NCI-H128 (cell line): ENCODE data around the gene ARHGAP10.

Experiments used
- DNase-seq: peaks from one replicate; lab custom pipeline; 2025; ENCODE audit not compliant: unreplicated experiment; lab: John Stamatoyannopoulos, UW

The ARHGAP10 gene

DNA sequence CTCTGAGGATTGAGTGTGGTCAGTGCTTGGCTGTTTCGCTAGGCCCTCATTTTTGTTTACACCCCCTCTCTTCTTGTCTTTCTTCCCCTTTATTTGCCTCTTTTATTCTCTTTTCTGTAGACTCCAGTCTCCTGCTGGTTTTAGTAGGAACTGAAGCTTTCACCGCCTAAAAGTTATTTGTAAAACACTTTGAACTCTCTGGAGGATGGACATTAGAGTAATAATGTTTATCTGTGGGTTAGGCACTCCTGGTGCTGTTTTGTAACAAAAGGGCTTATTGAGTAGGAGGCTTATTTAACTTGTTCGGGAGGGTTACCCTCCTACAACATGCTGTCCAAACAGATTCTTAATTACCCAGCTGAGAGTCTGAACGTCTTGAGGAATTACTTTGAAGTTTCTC lies 1.6 kb upstream of the ARHGAP10 start:
- DNase-seq, result no peak

DNA sequence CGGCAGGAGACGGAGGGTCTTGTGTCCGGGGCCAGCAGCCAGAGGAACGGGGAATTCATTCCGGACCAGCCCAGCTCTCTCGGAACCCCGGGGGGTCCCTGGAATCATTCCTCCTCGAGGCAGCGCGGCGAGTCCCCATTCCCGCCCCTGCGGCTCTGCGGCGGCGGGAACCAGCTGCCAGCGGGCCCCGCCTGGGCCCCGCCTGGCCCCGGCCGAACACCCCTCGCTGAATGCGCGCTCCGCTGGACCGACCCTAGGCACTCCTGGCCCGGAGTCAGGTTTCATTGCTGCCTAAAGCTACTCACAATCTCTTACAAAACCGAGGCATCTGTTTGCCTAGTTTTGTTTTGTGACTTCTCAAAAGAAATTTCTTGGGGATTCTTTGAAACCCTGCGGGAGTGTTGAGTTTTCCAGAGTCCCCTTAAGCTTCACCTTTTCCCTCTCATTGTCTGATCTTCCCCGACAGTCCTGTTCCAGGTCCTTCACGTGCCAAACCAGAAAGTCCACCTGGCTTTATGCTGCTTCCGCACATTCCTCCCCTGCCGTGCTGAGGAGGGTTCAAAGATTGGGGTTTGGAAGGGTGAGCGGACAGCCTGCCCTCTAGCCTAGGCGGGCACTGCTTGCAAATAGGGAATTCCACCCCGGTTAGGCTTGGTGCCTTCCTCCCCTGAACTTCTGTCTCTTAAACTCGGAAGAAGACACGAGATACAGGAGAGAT lies 789 bp downstream of the ARHGAP10 start:
- DNase-seq, result no peak

DNA sequence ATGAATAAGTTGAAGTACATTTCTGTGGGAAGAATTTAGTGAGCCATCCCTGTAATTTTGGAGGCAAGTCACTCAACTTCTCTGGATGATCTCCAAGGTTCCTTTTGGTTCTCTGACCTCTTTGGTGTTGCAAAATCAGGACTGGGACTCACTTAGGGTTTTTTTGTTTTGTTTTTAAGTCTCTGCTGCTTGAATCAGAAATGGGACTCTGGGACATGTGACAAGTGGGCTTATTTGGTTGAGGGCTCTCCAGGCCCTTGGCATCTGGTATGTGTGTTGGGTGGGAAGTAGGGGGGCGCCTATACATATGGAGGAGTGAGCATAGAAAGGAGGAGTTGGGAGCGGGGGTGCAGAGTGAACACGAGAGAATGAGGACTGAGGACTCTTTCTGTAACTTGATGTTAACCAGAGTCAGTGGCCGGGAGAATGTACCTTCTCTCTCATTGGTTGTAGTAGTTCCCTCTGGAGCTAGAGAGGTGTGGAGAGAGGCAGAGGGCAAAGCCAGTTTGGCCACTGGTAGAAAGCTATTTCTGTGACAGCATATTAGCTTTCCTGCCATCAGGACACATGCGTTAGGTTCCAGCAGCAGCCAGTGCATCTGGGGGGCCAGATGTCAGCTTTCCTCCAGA lies 1.9 kb downstream of the ARHGAP10 start:
- DNase-seq, result no peak

DNA sequence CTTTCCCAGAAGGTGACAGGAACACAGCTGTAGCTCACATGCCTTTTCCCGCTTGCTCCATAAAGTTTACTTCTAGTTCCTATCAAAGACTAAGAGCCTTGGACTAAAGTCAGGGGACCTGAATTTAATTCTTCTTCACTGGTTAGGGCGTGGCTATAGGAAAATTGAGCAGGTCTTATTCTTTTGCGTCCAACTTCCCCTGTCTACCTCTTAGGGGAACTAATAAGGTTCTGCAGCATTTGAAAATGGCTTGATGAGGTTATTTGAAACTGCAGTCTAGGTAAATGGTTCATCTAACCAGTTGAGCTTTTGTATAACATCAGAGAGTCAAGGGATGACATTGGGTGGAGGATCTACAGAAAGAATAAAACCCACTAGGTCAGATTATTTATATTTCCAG lies 2.6 kb downstream of the ARHGAP10 start:
- DNase-seq, result no peak

DNA sequence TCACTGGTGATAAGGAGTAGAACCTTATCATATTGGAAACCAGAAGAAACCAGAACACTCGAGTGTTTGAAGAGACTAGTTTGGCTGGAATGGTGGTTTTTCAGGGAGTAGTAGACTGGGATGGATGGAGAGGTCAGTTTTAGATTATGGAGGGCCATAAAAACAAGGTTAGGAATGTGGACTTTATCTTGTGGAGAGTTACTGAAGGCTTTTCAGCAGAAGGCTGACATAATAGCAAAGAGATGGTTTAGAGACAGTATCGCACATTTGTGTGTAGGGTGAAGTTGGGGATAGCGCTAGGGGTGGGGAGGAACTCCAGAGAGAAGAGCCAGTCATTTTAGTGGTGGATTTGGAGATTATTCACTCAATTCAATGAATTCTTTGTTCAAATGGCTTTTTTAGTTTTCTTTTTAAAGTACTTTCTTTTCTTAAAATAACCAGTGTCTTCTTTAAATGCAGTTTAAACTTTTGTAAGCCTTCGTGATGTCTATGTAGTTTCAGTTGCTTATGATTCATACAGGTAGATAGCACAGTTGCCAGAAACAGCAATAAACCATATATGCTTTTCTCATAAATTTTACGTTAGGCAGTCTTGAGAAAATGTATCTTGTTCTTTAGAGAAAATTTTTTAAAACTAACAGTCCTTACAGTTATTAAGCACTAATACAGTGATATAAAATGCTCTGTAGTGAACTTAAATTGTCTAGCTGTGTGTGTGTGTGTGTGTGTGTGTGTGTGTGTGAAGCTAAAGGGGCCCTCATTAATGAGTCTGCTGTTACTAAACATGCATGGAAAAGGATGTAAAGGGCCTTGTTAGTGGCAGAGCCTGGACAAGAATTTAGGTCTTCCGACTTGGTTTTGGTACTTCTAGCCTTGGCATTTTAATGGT lies 3.8 kb downstream of the ARHGAP10 start:
- no peak for DNase-seq

DNA sequence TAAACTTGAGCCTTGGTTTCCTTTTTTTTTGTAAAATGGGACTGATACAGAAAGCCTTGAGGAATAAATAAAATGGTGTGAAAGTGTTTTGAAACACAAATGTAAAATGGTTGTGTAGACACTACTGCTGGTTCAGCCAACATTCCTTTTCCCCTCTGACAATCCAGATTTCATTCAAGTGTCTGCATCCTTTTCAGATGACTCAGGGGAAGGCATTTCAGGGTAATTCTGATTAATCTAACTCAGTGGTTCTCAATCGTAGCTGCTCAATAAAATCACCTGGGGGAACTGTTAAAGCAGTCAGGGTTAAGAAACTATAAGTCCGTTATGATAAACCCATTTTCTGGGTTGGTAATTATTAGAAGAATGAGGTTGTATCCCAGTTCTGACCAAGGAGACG lies 4.6 kb downstream of the ARHGAP10 start:
- no peak for DNase-seq

DNA sequence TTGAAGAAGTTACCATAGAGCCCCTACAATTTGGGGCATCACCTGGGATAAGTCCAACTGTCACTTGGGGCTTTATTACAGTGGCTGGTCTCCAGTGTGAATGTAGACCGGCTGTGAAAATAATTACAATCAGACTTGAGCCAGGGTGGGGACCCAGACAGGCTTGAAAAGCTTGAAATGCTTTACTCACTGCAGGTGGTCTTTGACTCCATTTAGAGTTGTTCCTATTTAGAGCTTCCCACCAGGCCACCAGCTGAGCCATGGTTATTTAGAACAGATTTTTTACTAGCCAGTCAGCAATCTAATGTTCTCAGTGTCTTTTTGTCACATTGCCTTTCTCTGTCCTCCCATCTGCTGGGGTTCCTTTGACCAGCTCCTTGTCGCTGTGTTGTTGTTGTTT lies 5.7 kb downstream of the ARHGAP10 start:
- no peak for DNase-seq

DNA sequence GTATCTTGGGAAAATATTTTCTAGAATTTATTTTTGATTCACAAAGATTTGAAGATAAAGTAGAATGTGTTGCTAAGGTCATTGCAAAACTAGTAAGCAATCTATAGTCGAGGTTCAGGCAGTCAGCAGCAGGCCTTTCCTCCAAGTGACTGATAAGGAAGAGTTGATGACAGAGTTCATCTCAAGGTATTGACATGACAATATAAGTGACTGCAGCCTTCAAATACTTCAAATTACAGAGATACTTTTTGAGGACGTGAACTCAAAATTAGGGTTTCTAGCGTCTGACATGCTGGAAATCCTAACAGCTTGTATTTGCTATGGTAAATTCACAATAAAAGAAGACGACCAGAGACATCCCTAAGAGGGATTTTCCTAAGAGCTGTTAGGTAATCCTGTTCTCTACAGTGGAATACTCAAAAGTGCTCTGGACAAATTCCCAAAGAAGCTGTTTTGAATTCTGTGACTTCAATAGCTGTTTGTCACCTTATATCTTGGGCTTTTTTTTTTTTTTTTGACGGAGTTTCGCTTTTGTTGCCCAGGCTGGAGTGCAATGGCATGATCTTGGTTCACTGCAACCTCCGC lies 7.4 kb downstream of the ARHGAP10 start:
- DNase-seq, result no peak

DNA sequence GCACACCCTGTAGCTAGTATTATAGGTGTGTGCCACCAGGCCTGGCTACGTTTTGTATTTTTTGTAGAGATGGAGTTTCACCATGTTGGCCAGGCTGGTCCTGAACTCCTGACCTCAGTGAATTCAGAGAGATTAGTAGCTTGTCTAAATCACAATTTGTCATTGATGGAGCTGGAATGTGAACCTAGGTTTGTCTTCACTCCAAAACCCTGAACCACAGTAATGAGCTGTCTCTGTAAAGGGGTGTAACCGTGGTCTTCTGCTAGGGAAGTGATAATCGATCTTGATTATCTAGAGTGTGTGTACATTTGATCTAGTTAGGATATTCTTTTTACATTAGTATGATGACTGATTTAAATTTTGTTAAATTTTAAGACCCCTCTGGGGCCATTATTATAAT lies 8.3 kb downstream of the ARHGAP10 start:
- no peak for DNase-seq

DNA sequence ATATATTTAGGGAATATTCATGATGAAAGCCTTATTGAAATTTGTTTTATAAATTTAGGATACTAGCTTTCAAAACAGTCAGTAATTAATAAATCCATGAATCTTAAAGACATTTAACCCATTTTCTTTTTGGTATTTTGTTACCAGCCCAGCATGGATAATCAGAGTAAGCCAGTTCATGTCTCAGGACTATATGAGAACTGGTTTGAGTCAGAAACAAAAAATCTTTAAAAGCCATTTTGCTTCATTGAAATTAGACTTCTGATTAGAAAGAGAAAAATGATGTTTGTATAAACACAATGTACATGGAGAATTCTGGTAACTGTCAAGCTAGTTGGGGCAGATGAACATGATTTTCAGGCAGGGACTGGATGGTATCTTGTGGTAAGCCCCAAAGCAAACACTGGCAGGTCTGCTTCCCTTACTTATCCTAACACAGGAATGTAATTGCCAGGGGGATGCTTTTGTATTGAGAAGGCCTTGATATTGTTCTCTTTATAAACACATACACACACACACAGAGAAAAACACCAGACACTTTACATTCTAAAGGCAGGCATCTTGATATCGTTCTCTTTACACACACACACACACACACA lies 9.4 kb downstream of the ARHGAP10 start:
- DNase-seq, result no peak

DNA sequence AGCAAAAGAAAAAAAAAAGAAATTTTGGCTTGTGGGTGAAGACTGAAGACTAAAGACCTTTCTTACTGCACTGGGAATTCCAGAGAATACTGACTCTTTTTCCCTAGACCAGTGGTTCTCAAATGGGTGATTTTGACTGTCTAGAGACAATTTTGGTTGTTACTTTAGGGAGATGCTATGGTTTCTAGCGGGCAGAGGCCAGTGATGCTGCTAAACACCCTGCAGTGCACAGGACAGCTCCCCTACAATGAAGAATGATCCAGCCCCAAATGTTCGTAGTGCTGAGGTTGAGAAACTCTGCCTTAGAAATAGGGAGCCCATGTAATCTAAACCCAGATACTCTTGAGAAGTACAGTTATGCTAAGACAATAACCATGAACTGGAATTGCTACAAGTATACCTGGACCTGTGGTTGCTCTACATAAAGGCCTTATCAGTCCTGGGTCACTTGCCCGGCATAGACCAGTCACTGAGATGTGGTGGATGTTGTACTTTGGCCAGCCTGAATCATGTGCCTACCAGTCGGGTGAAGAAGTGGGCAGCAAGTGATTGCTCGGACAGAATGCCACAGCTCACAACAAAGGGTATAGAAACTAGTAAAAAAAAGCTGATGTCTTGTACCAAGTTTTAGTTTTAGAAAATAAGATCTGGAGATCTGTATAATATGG lies 16.0 kb downstream of the ARHGAP10 start:
- DNase-seq, result no peak

DNA sequence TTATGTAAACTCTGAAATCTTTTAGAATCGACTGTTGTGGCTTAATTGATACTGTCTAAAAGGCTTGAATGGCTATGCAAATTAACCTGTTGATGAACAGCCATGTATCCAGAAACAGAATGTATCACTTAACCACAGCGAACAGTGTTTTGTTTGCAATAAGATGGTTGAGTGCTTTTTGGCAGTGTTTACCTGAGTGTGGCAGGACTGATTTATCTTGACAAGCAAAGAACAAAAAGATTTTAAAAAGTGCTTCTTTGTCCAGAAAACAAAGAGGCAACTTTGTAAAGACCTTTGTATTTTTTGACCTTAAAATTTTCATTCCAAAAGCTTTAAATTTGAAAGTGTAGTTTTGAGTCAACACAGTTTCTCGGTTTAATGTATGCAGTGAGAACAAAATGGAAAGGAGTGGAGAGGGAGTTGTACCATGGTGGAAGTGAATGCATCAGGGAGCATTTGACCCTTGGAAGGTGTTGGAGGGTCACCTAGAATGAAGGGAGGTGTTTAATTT lies 18.0 kb downstream of the ARHGAP10 start:
- DNase-seq, result no peak

DNA sequence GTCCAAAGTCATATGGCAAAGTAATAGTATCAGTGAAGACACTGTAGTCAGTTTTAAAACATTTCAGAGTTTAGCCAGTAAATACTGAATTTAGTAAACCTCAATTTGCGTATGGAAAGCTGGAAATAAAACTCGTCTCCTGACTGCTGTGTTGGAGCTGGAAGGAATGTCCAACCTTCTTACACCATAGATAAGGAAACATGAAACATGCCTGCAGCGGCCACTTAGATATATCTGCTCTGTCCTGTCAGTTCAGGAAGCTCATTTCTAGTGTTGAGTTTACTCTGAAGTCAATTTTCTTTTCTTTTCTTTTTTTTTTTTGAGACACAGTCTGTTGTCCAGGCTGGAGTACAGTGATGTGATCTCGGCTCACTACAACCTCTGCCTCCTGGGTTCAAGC lies 21.2 kb downstream of the ARHGAP10 start:
- no peak for DNase-seq

DNA sequence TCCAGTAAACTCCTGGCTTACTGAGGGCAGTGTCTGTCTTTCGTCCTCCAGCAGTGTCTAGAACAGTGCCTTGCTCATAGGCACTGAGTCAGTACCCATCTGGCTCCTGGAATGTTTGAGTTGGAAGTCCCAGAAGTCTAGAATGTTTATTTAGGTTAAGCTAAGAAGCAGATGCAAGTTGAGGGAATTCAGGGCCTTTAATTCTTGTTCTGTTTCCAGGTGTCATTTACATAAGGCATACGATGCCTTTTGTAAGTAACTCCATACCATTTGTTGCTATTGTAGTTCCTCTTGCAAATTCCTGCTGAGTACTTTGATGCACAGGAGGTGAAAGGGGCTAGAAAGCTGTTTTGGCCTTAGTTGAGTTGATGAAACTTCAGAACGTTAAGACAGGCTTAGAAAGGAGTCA lies 22.2 kb downstream of the ARHGAP10 start:
- DNase-seq, result no peak

DNA sequence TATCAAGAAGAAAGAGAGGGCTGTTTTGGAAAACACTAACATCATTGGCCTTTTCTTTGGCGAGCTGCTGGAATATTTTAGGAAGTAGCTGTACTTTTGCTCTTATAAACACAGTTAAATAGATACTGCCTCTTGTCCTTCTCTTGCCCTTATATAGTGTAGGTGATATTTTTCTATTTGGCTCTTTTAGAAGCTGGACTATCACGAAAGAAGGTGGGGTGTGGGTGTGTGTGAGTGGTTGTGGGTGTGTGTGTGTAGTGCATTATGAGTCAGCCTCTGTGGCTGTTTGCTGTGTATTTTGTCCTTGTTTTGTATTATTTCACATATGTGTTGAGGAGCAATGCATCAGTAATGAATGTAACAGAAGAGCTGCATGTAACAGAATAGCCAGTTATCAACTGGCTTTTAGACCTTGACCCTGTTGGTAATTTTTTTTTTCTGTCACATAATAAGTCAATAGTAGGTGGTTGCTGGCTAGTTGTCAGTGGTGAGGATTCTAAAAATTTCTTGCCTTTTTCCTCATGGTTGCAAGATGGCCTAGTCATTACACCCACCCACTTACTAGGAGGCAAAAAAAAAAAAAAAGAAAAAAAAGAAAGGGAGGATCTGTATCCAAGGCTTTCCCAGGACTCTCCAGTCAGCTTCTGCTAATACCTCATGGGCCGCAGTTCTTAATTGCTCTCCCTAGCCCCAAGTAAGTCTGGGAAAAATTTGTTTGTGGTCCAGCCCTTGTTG lies 23.8 kb downstream of the ARHGAP10 start:
- no peak for DNase-seq

DNA sequence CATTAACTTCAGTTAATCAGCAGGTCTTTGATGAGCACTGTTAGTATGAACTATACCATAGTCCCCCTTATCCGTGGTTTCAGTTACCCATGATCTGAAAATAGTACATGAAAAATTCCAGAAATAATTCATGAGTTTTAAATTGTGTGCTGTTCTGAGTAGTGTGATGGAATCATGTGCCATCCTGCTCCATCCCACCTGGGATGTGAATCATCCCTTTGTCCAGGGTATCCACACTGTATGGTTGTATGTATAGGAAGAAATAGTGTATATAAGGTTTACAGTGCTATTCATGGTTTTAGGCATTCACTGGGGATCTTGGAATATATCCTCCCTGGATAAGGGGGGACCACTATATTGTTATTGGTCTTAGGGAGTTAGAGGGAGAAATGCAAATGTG lies 24.5 kb downstream of the ARHGAP10 start:
- no peak for DNase-seq

DNA sequence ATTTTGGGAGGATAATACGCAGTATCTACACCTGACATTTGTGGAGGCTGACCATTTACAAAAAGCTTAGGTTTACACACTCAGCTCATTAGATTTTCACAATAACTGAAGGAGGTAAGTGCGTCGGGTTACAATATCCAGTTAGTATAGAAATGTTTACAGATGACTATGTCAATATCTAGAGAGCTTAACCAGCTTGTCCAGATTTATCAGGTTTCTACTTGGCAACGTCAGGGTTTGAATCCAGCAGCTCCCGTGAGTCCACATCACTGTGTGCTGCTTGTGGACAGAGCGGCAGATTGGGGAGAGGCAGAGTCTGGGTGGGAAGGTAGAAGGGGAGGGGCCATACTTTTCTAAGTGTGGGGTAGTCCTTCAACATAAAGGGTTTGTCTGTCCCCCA lies 28.3 kb downstream of the ARHGAP10 start:
- DNase-seq, result no peak

DNA sequence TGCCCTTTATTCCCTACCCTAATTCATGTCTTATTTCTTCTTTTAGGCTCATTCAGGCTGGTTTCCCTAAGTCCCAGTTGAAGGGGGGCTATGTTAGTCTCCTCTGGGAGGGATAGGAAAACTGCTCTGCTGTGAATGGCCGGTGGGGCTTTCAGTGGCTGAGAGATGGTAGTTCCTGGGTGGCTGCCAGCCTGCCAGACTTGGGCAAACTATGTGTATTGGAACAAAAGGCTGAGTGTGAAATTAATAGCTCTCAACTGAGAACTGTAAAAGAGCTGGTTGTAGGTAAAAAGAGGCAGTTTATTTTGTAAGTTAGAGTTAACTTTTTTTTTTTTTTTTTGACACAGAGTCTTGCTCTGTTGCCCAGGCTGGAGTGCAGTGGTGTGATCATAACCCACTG lies 28.8 kb downstream of the ARHGAP10 start:
- no peak for DNase-seq

DNA sequence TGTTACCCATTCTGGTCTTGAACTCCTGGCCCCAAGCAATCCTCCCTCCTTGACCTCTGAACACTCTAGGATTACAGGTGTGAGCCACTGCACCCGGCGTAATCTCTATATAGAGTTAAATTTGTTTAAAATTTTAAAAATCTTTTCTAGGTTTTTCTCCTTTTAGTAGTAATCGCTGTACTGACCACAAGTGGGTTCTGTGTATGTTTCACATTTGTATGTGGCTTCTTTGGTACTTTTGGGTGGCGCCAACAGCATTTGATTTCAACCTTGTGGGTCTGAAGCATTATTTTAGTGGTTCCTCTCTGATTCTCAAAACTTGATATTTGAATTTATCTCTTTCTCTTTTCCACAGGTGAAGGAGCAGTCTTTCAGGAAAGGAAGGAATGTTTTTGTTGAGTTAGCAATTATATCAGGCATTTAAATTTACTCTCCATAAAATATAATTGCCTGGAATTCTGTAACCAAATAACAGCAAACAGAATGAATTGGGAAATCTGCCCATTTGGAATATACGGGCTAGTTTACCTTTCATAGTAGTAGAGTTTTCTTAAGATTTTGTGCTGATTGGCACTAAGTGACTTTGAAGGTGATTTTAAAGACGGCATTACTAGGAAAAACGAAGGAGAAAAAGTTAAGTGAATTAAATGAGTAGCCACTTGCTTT lies 29.5 kb downstream of the ARHGAP10 start:
- no peak for DNase-seq
